SHP77 treated with DMSO at 0.1 percent for 48 hours (cell line): ENCODE measurements around the gene NUAK2.
"Not testable (repeated sequence)": the region's sequence is repeated elsewhere in the genome, so short reads cannot be mapped to it uniquely, and the experiment has no call there.

Experiments
- DNase-seq: peaks from one replicate; lab custom pipeline; 2025; lab: John Stamatoyannopoulos, UW

The NUAK2 gene

DNA sequence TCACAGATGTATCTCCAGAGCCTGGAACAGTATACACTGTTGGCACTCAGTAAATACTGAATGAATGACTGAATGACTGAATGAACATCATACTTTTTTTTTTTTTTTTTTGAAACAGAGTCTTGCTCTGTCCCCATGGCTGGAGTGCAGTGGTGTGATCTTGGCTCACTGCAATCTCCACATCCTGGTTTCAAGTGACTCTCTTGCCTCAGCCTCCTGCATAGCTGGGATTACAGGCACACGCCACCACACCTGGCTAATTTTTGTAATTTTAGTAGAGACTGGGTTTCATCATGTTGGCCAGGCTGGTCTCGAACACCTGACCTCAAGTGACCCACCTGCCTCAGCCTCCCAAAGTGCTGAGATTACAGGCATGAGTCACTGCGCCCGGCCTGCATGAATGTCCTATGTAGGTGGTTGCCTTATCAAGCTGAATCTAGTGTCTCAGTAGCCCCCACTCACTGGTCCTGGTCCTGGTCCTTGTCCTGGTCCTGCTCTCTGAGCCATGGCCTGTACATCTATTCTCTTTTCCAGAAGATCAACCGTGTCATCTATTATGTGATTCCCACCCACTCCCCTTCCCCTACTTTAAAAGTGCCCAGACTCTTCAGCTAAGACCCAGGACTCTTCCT, 23.9 kb downstream of the NUAK2 start:
- not testable (repeated sequence) for DNase-seq

DNA sequence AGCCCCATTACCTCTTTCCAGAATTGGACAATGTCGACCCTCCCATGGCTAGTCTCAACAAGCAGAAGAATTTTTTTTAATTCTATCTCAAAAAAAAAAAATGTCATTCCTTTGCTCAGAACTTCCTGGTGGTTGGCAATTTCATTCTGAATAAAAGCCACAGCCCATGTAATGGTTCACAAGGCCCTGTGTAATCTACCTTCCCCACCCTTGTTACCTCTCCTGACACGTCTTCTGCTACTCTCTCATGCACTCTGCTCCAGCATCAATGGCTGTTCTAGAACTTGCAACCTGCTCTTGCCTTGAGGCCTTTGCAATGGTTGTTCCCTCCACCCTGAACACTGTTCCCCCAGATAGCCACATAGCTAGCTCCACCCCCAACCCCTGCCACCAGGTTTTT, 25.4 kb downstream of the NUAK2 start:
- no peak for DNase-seq

DNA sequence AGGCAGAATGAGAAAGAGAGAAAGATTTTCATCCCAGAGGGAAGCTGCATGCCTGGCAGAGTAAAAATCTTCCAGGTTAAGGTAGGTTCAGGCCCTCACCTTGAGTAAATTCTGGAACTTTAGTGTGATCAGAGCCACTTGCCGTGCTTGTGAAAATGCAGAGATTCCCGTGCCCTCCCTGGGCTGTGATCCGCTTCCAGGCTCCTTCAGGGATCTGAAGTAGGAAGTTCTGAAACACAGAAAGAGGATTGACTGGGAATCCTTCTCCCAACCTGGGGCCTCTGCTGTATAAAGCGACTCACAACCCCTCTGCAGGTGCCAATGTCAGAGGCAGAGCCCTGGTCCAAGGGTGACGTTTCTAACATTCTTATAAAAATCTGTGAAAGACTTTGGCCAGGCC, 26.6 kb downstream of the NUAK2 start:
- DNase-seq = no peak

DNA sequence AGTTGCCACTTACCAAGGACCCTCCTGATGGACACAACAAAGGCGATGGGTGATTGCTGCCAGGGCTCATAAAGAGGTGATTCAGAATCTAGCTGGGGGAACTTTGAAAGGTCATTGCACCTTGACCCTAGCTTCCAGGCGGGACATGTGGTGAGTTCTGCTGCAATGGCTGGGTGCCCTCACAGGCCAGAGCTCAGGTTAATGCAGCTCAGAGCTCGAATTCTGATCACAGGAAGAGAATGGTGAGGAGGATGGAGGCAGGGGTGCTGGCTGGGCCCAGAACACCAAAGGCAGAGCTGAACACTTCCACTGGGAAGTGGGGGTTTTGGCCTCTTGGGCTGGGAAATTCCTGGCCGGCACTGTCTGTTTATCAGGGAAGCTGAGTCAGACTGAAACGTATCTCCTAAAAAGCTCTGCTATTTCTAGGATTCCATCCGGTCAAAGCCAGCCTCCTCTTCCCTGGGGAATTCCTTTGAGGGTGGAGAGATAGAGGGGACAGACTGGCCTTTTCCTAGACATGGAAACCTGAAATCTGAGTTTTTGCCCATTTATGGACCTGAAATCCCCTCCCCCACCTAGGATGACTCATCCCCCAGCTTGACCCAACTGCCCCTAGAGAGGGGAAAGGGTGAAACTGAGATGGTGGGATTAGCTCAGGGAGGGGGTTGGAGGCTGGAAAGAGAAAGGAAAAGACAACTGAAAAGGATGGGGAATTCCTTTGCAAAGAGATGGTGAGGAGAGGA, 27.2 kb downstream of the NUAK2 start:
- no peak for DNase-seq

DNA sequence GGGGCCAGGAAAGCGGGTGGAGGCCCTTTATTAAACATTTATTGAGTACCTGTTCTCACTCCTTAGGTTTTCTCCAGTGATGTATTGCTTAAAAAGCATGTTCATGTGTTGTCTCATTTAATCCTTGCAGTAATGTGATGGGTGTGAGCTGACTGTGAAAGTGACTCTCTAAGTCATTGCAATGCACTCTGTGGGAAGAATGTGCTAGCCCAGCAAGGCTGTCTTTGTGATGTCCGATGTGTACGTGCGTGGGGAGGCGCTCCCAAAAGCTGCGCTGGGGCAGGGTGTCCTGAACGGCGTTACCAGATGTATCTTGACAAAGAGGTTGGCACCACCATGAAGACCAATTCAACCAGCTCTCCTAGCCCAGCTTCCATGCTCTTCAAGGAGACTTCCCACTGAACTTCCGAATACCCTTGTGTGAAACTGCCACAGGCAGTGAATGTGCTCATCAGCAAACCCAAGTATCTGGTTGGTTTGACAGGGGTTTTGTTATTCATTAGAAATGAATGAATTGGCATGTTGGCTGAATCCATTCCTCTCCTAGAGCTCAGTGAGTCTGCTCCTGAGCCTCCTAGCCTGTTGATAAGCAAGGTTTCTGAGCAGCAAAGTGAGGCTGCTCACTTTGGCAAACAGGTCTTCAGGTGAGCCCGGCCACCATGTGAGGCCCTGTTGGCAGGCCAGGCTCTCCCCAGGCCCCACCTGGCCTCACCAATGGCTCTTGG, 28.0 kb downstream of the NUAK2 start:
- DNase-seq = no peak

DNA sequence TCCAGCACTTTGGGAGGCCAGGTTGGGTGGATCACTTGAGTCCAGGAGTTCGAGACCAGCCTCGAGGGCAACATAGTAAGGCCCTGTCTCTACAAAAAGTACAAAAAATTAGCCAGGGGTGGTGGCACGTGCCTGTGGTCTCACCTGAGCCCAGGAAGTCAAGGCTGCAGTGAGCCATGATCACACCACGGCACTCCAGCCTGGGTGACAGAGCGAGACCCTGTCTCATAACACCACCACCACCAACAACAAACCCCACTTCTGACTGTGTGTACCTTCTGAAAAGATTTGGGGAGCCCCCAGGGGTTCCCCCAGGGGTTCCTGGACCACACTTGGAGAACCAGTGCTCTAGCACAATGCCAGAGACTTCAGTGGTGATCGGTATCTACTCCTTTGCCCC, 29.9 kb downstream of the NUAK2 start:
- no peak for DNase-seq

DNA sequence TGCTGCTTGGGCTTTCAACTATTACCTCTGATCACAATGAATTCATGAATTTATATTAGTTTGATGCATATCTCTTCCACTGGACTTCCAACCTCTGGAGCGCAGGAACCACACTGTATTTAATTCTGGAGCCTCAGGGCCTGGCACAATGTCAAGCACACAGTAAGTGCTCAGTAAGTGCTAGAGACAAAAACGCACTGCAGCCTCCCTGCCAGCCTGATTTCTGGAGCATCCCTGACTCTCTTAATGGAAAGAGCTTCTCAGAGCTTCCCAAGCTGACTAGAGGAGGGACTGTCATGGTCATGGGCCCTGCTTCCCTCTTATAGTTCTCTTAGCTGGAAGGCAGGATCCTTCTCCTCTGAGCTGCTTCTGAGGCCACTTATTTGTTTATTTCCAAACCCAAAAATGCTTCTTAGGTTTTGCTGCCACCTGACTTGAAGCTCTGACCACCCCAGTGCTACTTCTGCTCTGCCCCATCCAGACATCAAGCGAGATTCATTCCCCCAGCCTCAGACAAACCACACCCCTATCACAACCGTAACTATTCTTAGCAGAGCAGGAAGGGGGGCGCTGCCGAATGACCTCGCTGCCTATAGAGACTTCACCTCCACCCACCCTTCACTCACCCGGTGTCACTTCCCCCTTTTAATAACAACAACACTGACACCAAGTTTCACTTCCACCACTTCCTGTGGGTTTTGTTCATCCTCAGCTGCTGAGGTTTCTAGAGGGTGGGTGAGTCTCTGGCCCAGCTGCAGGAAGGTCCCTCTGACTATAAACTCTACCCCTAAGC, 33.6 kb downstream of the NUAK2 start:
- DNase-seq = no peak

DNA sequence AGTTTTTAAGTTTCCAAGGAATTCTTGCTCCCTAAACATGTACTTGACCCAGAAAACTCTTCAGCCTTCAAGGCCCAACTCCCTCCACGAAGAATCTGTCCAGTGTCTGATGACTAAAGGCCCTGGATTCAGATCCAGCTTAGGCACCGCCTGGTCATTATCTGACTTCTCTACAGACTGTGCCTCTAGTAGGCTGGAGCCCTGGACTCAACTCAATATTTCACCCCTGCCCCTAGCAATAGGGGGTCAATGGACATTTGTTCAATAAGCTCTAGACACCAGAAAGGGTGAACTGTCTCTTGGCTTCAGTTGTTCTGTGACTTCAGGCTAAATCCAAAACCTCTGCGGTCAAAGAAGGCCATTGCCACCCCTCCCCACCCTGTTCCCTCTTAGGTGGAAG, 34.5 kb downstream of the NUAK2 start:
- no peak for DNase-seq

DNA sequence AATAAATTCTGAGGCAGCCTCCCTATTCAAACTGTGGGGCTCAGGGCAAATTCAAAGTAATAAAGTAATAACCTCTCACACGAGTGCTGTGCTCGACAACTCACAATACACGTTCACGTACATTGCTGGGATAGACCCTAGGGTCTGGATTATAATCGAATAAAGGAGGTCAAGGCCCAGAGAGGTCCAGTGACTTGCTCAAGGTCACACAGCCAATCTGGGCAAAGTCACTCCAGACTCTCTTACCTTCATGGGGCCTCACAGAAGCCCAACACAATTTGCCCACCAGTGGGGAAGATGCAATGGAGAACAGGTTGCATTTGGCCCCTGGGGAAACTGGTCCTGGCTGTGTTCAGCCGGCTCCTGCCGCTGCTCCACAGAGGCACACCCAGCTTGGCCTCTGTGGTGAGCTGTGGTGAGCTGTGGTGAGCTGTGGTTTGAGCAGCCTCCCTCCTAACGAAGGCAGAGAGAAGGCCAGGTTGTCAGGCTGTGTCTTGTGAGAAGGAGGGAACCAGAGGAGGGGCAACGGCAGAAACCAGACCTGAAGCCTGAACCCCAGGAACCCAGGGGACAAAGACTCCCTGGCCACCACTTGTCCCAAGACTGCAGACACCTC, 35.1 kb downstream of the NUAK2 start:
- no peak for DNase-seq

DNA sequence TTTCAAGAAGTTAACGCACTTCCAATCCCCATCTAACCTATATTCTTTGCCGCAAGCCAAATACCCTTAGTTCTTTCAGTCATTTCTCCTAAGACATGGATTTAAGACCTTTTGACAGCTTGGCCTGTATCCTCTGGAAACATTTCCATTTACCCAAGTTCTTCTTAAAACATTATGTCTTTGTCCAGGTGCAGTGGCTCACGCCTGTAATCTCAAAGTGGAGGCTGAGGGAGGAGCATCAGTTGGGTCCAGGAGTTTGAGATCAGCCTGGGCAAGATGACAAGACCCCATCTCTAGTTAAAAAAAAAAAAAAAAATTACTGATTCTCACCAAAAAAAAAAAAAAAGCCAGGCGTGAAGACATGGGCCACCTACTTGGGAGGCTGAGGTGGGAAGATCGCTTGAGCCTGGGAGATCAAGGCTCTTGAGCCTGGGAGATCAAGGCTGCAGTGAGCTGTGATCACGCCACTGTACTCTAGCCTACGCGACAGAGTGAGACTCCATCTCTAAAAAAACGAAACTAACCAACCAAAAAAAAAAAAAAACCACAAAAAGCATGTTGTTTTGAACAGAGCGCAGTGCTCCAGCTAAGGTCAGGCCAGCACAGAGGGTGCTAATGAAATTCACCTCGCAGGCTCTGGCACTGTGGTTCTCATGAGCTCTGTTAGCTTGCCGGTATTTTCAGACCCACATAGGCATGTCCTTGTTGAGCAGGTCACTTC, 36.0 kb downstream of the NUAK2 start:
- DNase-seq = no peak

DNA sequence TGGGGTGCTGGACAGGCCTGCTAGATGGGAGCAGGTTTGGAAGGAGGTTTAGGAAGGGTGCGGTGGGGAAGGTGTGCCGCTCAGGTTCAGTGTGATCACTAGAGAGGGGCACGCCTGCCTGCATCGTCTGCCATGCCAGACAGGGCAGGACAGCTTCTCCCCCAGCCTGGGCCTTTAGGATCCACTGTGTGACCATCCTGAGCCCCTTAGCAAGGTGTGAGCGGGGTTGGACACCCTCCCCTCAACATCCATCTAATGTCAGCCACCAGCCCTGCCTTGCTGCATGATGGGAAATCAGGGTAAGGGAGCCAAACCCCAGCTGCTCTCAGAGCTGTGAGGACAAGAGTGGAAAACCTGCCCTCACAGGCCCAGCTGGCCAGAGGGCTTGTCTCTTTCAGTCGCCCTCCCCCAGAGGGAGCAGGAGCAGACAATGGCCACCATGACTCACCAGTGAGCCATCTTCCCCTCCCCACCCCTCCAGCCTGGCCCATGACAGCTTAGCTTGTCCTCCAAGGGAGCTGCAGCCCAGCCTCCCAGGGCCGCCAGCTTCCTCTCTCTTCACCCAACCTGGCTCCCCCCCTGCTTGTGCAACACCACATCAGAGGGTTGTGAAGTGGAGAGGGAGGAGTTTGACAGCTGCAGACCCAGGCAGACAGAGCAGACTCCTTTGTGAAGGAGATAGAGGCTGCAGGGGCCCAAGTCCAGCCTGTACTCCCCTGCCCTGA, 37.0 kb downstream of the NUAK2 start:
- DNase-seq = peak; percentile 88

DNA sequence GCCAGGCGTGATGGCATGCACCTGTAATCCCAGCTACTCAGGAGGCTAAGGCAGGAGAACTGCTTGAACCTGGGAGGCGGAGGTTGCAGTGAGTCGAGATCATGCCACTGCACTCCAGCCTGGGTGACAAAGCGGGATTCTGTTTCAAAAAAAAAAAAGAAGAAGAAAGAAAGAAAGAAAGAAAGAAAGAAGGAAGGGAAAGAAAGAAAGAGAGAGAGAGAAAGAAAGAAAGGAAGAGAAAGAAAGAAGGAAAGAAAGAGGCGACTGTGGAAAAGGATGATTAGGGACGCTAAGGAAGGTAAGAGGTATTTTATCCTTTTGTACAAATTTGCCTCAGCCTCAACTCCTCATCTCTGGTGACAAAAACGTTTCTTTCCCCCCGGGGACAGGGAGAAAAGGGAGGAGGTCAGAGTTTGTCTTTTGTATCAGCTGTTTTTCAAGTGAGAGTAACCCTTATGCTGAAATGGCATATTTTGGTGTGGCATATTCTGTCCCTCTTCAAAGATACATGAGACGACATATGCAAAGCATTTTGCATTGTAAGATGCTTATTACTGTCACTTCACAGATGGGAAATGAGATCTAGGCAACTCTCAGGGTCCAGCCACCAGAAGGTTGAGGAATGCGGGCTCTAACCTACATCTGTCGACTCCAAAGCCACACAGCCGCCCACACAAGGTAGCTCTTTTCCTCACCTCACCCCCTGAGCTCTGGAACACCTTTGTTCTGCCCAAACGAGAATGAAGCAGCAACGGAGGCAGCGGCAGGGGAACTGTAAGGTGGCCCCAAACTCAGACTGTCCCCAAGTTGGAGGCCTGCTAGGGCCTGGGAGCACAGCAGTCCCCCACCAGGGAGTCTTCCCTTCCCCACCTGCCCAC, 38.0 kb downstream of the NUAK2 start:
- DNase-seq = no peak

DNA sequence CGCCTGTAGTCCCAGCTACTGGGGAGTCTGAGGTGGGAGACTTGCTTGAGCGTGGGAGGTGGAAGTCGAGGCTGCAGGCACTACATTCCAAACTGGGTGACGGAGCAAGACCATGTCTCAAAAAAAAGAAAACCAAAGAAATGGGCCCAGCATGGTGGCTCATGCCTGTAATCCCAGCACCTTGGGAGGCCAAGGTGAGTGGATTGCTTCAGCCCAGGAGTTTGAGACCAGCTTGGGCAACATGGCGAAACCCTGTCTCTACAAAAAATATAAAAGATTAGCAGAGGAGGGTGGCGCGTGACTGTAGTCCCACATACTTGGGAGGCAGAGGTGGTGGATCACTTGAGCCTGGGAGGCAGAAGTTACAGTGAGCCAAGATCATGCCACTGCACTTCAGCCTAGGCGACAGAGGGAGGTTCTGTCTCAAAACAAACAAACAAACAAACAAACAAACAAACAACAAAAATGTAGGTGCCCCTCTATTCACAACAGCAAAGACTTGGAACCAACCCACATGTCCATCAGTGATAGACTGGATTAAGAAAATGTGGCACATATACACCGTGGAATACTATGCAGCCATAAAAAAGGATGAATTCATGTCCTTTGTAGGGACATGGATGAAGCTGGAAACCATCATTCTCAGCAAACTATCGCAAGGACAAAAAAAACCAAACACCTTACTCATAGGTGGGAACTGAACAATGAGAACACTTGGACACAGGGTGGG, 40.7 kb downstream of the NUAK2 start:
- DNase-seq = not testable (repeated sequence)

DNA sequence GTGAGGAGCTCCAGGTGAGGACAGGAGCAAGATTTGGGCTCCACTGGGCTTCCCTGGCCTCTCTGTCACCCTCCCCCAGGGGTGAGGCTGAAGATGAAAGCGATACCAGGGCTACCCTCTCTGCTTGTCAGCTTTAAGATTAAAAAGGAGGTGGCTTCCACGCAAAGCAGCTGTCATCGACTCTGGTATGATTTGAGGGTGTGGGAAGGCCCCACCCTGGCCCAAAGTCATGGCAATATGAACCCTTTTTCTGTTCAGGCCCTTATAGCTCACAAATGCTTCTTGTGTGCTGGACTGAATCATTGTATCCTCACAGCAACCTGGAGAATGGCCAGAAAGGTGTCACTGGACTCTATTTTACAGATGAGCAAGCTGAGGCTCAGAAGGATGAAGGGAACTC, 41.6 kb downstream of the NUAK2 start:
- DNase-seq = no peak

DNA sequence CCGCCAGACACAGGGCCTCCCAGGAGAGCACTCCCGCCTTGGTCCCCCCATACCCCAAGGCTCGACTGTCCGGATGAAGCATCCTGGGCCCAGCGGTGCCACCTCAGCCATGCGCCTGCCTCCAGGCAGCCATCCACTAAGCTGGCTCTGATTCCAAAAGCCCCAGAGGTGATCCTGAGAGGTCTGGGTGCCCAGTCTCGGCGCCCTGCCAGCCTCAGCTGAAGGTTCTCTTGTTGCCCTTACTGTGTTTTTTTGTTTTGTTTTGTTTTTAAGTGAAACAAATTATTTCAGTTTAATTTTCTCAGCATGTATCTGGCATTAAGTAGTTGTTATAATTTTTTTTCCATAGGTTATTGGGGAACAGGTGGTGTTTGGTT, 44.9 kb downstream of the NUAK2 start:
- no peak for DNase-seq

DNA sequence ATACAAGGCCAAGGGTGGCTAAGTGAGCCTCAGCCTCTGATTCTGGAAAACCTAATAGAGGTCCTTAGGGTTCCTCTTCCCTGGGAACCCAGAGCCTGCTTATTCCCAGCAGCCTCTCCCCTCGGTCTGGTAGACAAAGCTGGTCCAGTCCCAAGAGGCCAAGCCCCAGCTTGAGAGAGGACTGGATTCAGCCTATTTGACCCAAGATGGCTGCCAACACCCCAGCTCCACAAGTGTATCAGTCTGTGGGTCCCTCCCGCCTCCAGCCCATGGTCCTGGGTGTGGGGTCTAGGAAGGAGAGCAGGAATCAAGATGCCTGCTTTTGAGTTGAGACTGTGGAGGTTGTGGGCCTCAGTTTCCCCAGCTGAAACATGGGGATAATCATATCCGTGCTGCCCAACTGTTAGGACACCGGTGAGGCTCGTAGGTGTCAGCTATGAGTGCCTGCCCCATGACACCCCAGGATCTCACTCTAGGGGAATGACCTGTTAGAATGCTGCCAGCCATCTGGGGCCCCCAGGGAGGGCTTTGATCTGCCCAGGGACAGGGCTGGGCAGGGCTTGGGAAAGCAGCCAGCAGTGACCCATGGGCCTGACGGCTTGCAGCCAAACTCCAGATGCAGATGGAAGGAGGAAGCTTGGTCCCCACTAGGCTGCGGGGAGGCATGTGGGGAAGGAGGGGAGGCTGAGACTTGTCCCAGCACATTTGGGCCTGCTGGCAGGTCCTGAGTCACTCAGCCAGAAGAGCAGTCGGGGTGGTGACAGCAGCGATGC, 45.4 kb downstream of the NUAK2 start:
- no peak for DNase-seq

DNA sequence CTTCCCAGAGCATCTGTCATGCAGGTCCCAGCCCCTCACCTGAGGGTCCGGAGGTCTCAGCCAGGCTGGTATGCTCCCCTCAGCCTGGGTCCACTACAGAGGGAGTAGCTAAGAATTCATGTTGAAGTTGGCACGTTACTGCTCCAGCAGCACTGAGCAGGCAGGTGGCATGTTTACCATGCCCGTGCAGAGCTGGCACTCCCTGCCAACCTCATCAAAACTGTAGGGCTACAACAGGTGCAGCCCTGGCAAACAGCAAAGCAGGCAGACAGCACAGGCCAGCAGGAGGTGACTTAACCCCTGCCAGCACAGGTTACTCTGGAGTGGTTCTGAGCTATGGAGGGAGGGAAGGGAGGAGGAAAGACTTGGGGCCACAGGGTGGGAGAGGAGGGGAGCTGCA, 46.4 kb downstream of the NUAK2 start:
- no peak for DNase-seq

DNA sequence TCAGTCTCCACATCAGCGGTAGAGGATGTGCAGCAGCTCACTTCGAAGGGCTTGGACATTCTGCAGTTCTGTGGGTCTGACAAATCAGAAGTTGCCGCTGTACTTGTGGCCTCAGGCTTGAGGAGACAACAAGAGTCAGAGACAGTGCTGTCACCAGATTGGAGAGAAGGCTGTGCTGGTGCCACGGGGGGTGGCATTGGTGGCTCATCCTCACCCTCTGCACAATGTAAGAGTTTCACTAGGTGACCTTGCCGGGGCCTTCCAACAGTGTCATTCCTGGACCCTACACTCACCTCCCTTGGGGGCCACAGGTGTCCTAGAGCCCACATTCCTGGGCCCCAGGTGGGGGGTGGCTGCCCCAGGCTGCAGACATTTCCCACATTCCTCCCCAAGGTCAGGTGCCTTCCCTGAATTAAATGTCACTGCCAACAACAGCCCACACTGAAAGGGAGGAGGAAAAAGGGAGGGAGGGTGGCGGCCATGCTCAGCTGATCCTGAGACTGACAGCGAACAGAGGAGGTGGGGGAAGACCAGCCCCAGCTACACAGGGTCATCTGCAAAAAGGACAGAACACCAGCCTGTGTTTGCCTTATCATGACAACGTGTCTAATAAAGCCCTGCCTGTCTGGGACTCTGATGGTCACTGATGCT, 47.4 kb downstream of the NUAK2 start:
- no peak for DNase-seq
